ENCODE results near the gene RNF224. TPM values are rescaled to one million over a fixed set of nuclear protein-coding genes. Genes with fewer than 3 reads are reported as not detected.

Gene RNF224
- total and polyA plus RNA-seq, 2 experiments from 2014 or later = not detected

DNA sequence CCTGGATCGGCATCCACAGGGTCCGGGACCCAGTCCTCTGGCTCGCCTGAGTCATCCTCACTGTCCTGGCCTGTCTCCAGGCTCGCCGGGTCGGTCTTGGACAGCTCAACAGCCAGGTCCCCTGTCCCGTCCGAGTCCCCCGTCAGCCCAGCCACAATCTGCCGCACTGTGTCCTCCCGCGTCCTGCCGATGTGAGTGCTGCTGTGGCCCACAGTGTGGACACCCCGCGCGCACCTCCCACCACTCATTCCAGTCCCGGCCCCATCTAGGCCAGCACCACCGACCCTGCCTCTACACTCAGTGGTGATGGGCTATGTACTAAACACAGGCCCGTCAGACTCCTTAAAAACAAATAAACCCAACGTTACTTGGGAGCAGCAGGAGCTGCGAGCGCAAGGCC lies 45.6 kb upstream of the RNF224 start:
- no peaks in the 10 kb centered on the region for H3K4me1 ChIP-seq (ENCODE audit: low read depth)
- H3K9me3 ChIP-seq (ENCODE audit: low read depth) = no peaks in the 10 kb centered on the region
- no peak for TF ChIP-seq CTCF (IDR thresholded peaks at IDR 0.05; ENCODE audit: low read depth, low read length)
- peaks cover 21% of the 10 kb centered on the region for H3K36me3 ChIP-seq
- DNase-seq (ENCODE audit: low read depth in 1 of 2, low spot score in 1 of 2) = no peak
- no peak overlapping the region for H3K4me3 ChIP-seq
- no peaks in the 10 kb centered on the region for H3K27me3 ChIP-seq
- no peak overlapping the region for H3K27ac ChIP-seq

GRCh38 chr9:137182836-137183235 lies 44.5 kb upstream of the RNF224 start:
- no peaks in the 10 kb centered on the region for H3K9me3 ChIP-seq (ENCODE audit: low read depth)
- H3K36me3 ChIP-seq = peaks cover 21% of the 10 kb centered on the region
- H3K27ac ChIP-seq = no peak overlapping the region
- H3K4me3 ChIP-seq = no peak overlapping the region
- H3K4me1 ChIP-seq (ENCODE audit: low read depth) = peaks cover 10% of the 10 kb centered on the region
- no peaks in the 10 kb centered on the region for H3K27me3 ChIP-seq
- no peak for DNase-seq (ENCODE audit: low read depth in 1 of 2, low spot score in 1 of 2)
- no peak for TF ChIP-seq CTCF (IDR thresholded peaks at IDR 0.05; ENCODE audit: low read depth, low read length)

- H3K9me3 ChIP-seq (ENCODE audit: low read depth) = no peaks in the 10 kb centered on the region
- H3K4me3 ChIP-seq = no peak overlapping the region
- peaks cover 10% of the 10 kb centered on the region for H3K4me1 ChIP-seq (ENCODE audit: low read depth)
- no peak overlapping the region for H3K27ac ChIP-seq
- H3K36me3 ChIP-seq = peaks cover 21% of the 10 kb centered on the region
- DNase-seq (ENCODE audit: low read depth in 1 of 2, low spot score in 1 of 2) = no peak
- H3K27me3 ChIP-seq = no peaks in the 10 kb centered on the region
- no peak for TF ChIP-seq CTCF (IDR thresholded peaks at IDR 0.05; ENCODE audit: low read depth, low read length)
Measured at GRCh38 chr9:137183980-137184595, 43.2 kb upstream of the RNF224 start.

GRCh38 chr9:137184881-137185660 lies 42.2 kb upstream of the RNF224 start:
- H3K27me3 ChIP-seq = no peaks in the 10 kb centered on the region
- TF ChIP-seq CTCF (IDR thresholded peaks at IDR 0.05; ENCODE audit: low read depth, low read length) = no peak
- no peaks in the 10 kb centered on the region for H3K9me3 ChIP-seq (ENCODE audit: low read depth)
- H3K4me3 ChIP-seq = no peak overlapping the region
- DNase-seq (ENCODE audit: low read depth in 1 of 2, low spot score in 1 of 2) = no peak
- peaks cover 17% of the 10 kb centered on the region for H3K4me1 ChIP-seq (ENCODE audit: low read depth)
- H3K36me3 ChIP-seq = peaks cover 16% of the 10 kb centered on the region
- no peak overlapping the region for H3K27ac ChIP-seq

DNA sequence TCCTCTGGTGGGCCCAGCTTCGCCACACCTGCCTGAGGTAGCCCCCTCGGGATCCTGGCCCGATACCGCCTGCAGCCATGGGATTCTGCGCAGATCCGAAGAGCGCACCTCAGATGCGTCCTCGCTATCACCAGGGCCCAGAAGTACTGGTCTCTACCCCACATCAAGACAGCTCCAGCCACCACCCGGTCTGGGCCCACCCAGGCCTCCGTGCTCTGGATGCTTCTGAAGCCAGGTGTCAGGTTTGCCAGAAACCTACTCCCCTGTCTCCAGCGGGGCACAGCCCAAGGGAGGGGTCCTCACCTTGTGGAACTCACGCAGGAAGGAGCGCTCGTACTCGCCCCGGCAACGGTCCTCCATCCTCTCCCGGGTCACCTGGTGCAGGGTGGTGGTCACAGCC lies 41.4 kb upstream of the RNF224 start:
- Histone ChIP-seq H3K4me3 (no peak overlapping the region), H3K36me3 (peaks cover 16% of the 10 kb centered on the region), H3K27me3 (no peaks in the 10 kb centered on the region), H3K4me1 (ENCODE audit: low read depth) (peaks cover 18% of the 10 kb centered on the region), H3K9me3 (ENCODE audit: low read depth) (no peaks in the 10 kb centered on the region), H3K27ac (no peak overlapping the region)
- TF ChIP-seq CTCF (IDR thresholded peaks at IDR 0.05; ENCODE audit: low read depth, low read length) = no peak
- DNase-seq (ENCODE audit: low read depth in 1 of 2, low spot score in 1 of 2) = no peak
